Prostate gland (tissue), 2 donors: Measurements from ENCODE around the gene ACP4. TPM values are rescaled to one million over a fixed set of nuclear protein-coding genes. Genes with fewer than 3 reads are reported as not detected.

Source experiments
- DNase-seq: peaks from one replicate; pipeline ENCODE4 v3.0.0-alpha.2; 2019; ENCODE audit warnings: low spot score
- H3K27ac ChIP-seq, 2 donors: fragments of 200-600 bp; sonication (generic); 2 replicates each; pipeline ENCODE4 v1.5.1; 2017 to 2019
- H3K27me3 ChIP-seq: fragments of 200-600 bp; sonication (generic); replicated peaks from 2 replicates; pipeline ENCODE4 v1.5.1; 2019; ENCODE audit not compliant: insufficient read depth
- H3K36me3 ChIP-seq, 2 donors: fragments of 200-600 bp; sonication (generic); 1 replicate in 1 of 2; 2 replicates in 1 of 2; pipeline versions ENCODE4 v1.5.1 to v1.8.1; 2017 to 2019
- H3K4me1 ChIP-seq: fragments of 200-600 bp; sonication (generic); replicated peaks from 2 replicates; pipeline ENCODE4 v1.5.1; 2019
- H3K4me3 ChIP-seq, 2 donors: fragments of 200-600 bp; sonication (generic); 2 replicates each; pipeline ENCODE4 v1.5.1; 2017 to 2019
- H3K9me3 ChIP-seq: fragments of 200-600 bp; sonication (generic); 2 replicates; pipeline ENCODE4 v1.5.1; 2017
- POLR2A ChIP-seq: fragments of 450-650 bp; IDR thresholded peaks from one replicate; pipeline ENCODE4 v1.6.1; 2016; ENCODE audit warnings: antibody characterized with exemption, mild to moderate bottlenecking
- POLR2AphosphoS5 ChIP-seq: sonication (generic); formaldehyde crosslinking; IDR thresholded peaks from one replicate; pipeline ENCODE4 v1.6.1; 2017; ENCODE audit warnings: antibody characterized with exemption
- WGBS: methylation state at CpG from one replicate; pipeline ENCODE4 v1.1.5; 2018; 5-methylcytosine and 5-hydroxymethylcytosine counted together
- intact Hi-C: fragments of 100-400 bp; cut with DNase I; formaldehyde crosslinking; loops from one replicate; pipeline ENCODE4 v1.14.2; 2022
- total RNA-seq, 2 donors: library from RNA; depleted of rRNA; stranded (reverse); fragments of >200 nt; gene quantifications; one replicate each; pipeline ENCODE4 v1.1.0, GENCODE V29; 2016
- TF ChIP-seq, protein P1 (sequence below), 4 experiments: fragments of 200-600 bp in 2 of 4; fragments of 450-650 bp in 2 of 4; sonication (generic) in 2 of 4; IDR thresholded peaks; 1 replicate in 3 of 4; 2 replicates in 1 of 4; pipeline ENCODE4 v1.5.1; 2016 to 2019; ENCODE audit warnings: antibody characterized with exemption in 4 of 4, mild to moderate bottlenecking in 2 of 4, moderate library complexity in 2 of 4

The ACP4 gene
- total RNA-seq, 2 donors from 2014 or later = not detected

DNA sequence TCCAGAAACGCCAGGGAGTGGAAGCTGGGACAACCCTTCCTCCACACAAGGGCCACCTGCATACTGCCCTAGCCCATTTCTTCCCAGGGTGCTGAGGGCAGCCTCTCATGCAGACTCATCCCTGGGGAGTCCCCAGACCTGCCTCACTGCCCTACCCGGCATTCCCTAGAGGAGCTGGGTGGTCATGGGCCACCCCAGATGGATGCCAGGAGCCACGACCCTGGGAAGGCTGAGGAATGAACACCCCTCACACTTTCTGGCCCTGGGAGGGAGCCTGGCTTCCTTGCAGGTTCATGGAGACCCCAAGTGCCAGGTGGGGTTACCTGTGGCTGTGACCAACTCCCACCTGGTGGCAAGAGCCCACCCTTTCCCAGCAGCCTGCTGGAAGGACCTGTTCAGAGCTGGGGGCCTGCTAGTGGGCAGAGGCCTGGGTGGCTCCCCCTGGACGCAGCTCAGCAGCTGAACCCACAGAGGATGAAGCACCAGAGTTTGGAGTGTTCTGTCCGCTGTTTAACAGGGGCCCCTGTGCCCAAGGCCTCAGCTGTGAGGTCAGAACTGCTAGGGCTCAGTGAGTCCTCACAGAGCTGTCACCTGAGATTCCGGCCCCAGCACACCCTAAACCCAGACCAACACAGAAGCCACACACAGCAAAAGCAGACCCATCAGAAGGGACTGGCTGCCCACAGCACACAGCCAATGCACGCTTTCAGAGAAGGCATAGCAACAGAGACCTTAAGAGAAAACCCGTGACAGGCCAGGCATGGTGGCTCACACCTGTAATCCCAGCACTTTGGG, 6.6 kb downstream of the ACP4 start:
- 87% methylated on average over 8 of the region's 8 CpGs for WGBS
- no peak for TF ChIP-seq POLR2A
- TF ChIP-seq, protein P1, sequence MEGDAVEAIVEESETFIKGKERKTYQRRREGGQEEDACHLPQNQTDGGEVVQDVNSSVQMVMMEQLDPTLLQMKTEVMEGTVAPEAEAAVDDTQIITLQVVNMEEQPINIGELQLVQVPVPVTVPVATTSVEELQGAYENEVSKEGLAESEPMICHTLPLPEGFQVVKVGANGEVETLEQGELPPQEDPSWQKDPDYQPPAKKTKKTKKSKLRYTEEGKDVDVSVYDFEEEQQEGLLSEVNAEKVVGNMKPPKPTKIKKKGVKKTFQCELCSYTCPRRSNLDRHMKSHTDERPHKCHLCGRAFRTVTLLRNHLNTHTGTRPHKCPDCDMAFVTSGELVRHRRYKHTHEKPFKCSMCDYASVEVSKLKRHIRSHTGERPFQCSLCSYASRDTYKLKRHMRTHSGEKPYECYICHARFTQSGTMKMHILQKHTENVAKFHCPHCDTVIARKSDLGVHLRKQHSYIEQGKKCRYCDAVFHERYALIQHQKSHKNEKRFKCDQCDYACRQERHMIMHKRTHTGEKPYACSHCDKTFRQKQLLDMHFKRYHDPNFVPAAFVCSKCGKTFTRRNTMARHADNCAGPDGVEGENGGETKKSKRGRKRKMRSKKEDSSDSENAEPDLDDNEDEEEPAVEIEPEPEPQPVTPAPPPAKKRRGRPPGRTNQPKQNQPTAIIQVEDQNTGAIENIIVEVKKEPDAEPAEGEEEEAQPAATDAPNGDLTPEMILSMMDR (IDR thresholded peaks at IDR 0.05) = no peak
- Histone ChIP-seq H3K4me1 (peaks cover 6% of the 10 kb centered on the region), H3K27me3 (no peaks in the 10 kb centered on the region), H3K27ac (peak overlapping the region in 1 of 2 donors; percentile 31), H3K4me3 (no peak overlapping the region), H3K9me3 (no peaks in the 10 kb centered on the region), H3K36me3 (peaks cover 4 to 15% of the 10 kb centered on the region in 2 donors)
- no peak for DNase-seq
- intact Hi-C loops = no loop called here

GRCh38 chr19:50797429-50797780, 7.2 kb downstream of the ACP4 start:
- no peak for TF ChIP-seq POLR2A
- TF ChIP-seq POLR2AphosphoS5 = no peak
- TF ChIP-seq, protein P1 (IDR thresholded peaks at IDR 0.05) = no peak
- intact Hi-C loops = no loop called here
- H3K4me3 ChIP-seq = no peak overlapping the region
- H3K36me3 ChIP-seq = peaks cover 4 to 15% of the 10 kb centered on the region in 2 donors
- 89% methylated on average over 7 of the region's 7 CpGs for WGBS
- peaks cover 6% of the 10 kb centered on the region for H3K4me1 ChIP-seq
- no peaks in the 10 kb centered on the region for H3K27me3 ChIP-seq
- DNase-seq = no peak
- H3K9me3 ChIP-seq = no peaks in the 10 kb centered on the region
- H3K27ac ChIP-seq = no peak overlapping the region

GRCh38 chr19:50797781-50798658, 7.8 kb downstream of the ACP4 start:
- Histone ChIP-seq H3K4me1 (peaks cover 6% of the 10 kb centered on the region), H3K4me3 (no peak overlapping the region), H3K27me3 (no peaks in the 10 kb centered on the region), H3K9me3 (no peaks in the 10 kb centered on the region), H3K27ac (no peak overlapping the region), H3K36me3 (peaks cover 4 to 15% of the 10 kb centered on the region in 2 donors)
- no peak for DNase-seq
- intact Hi-C loops = no loop called here
- TF ChIP-seq, protein P1 (IDR thresholded peaks at IDR 0.05) = no peak
- TF ChIP-seq POLR2A (no peak), POLR2AphosphoS5 (no peak)
- WGBS = 81% methylated on average over 18 of the region's 18 CpGs

GRCh38 chr19:50798659-50799546, 8.7 kb downstream of the ACP4 start:
- H3K27me3 ChIP-seq = no peaks in the 10 kb centered on the region
- WGBS = 89% methylated on average over 21 of the region's 21 CpGs
- no peak for TF ChIP-seq POLR2A
- TF ChIP-seq, protein P1 (IDR thresholded peaks at IDR 0.05) = no peak
- TF ChIP-seq POLR2AphosphoS5 = no peak
- no peak for DNase-seq
- H3K36me3 ChIP-seq = peaks cover 4 to 15% of the 10 kb centered on the region in 2 donors
- no peak overlapping the region for H3K4me3 ChIP-seq
- intact Hi-C loops = no loop called here
- no peaks in the 10 kb centered on the region for H3K9me3 ChIP-seq
- H3K27ac ChIP-seq = no peak overlapping the region
- H3K4me1 ChIP-seq = peaks cover 6% of the 10 kb centered on the region
